Fibroblast of skin of left biceps (primary cell): ENCODE data around the gene STK10.

Experiments
- DNase-seq, 2 experiments: peaks; one replicate each; pipeline ENCODE4 v3.0.0-alpha.2; 2013; ENCODE audit warnings: low read depth in 2 of 2

STK10 gene

GRCh38 chr5:172107571-172107970, 80.5 kb downstream of the STK10 start:
- DNase-seq, result peak; percentile 74 to 77

DNA sequence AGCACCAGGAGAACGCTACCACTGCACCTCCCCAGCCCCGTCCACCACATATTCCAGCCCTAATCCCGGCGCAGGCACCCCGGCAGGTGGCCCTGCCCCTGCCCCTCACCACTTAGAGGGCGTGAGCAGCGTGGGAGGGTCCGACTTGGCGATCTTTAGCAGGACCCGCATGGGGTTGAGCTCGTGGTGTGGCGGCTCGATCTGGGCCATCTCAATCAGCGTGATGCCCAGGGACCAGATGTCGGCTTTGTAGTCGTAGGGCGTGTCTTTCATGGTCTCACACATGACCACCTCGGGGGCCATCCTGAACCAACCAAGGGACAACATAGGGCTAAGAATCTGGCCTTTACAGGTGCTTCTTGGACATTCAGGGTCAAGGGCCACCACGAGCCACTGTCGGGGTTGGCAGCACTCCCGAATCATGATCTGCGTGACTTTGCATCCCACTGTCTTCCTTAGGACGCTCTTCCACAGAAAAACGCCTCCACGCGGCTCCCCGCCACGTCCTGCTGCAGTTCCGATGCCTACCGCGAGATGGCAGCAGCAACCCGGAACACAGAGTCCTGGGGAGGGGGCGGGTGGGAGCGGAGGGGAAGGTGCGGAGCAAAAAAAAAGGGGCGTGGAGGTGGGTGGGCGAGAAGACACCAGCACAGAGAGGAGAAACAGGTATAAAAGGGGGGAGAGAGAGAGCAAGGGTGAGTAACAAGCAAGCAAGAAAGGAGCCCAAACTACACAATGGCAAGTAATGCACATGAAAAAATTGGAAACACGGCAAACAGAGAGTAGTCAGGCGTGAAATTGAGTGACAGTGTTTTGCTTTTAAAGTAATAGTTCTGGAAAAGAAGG, 81.3 kb downstream of the STK10 start:
- no peak for DNase-seq

DNA sequence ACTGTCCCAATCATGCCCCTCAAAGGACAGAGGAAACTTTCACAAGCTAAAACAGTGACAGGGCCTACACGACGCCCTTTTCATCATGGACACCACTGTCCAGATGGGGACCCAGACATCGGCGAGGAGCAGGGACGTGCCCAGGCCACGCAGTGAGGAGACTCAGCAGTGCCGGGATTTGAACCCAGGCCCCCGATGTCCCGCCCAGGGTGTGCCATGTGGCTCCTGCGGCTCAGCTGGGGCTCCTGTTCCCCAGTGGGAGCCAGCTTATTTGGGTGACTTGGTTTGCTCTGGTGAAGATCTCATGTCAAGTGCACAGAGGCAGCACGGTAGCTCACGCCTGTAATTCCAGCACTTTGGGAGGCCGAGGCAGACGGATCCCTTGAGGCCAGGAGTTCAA, 82.2 kb downstream of the STK10 start:
- no peak for DNase-seq

- no peak for DNase-seq
Observed at GRCh38 chr5:172104801-172105701, 83.0 kb downstream of the STK10 start.

GRCh38 chr5:172104021-172104420, 84.0 kb downstream of the STK10 start:
- no peak for DNase-seq

- DNase-seq, result peak; percentile 94
Observed at GRCh38 chr5:172102913-172103626, 85.0 kb downstream of the STK10 start.

GRCh38 chr5:172102218-172102870, 85.7 kb downstream of the STK10 start:
- DNase-seq, result no peak

GRCh38 chr5:172101547-172102217, 86.3 kb downstream of the STK10 start:
- DNase-seq, result no peak

- no peak for DNase-seq
Observed at GRCh38 chr5:172098883-172099282, 89.1 kb downstream of the STK10 start.

- DNase-seq, result no peak
Observed at GRCh38 chr5:172098046-172098445, 90.0 kb downstream of the STK10 start.

- DNase-seq, result no peak
Observed at GRCh38 chr5:172097356-172097755, 90.7 kb downstream of the STK10 start.

GRCh38 chr5:172096207-172096940, 91.7 kb downstream of the STK10 start:
- DNase-seq, result no peak

- no peak for DNase-seq
Observed at GRCh38 chr5:172095368-172096206, 92.4 kb downstream of the STK10 start.

GRCh38 chr5:172093965-172094364, 94.1 kb downstream of the STK10 start:
- DNase-seq, result no peak

- no peak for DNase-seq
Observed at GRCh38 chr5:172093559-172093958, 94.5 kb downstream of the STK10 start.

GRCh38 chr5:172091956-172092732, 95.9 kb downstream of the STK10 start:
- no peak for DNase-seq

DNA sequence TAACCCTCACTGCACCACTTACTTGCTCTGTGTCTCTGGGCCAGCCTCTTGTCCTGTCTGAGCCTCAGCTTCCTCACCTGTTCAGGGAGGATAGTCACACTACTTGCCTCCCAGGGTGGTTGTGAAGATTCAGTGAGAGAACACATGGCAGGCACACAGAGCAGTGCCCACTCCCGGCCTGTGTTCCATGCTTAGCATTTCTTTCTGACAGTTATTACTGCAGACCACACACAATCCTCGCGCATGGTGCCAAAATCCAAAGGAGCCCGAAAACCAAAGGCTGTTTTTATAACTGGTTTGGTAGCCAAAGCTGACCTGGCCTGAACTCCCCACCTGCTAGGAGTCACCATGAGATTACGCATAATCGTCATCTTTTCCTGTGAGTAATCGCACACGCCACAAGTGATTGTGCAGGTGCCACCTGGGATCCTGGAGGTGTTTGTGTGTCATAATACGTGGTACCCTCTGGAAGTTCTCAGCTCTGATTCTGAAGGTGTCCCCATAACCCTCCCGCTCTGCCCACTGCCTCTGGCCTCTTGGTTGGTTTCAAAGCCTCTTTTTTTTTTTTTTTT, 97.0 kb downstream of the STK10 start:
- no peak for DNase-seq
